Endothelial cell of umbilical vein (primary cell): ENCODE results near the gene RNF187.
A peak's percentile ranks its signal among the peaks of the same experiment; 100 is the strongest.

Experiments
- CTCF ChIP-seq, 2 donors: IDR thresholded peaks; 1 replicate in 1 of 2; 2 replicates in 1 of 2; pipeline ENCODE4 v1.5.1; 2011; ENCODE audit warnings: low read length in 2 of 2, mild to moderate bottlenecking in 2 of 2, moderate library complexity in 2 of 2, control low read depth in 1 of 2, inconsistent platforms in 1 of 2, low read depth in 1 of 2; ENCODE audit not compliant: insufficient read depth in 1 of 2; ENCODE audit errors: extremely low read depth in 1 of 2
- EZH2 ChIP-seq: IDR thresholded peaks from 2 replicates; pipeline ENCODE4 v1.6.1; 2012; ENCODE audit warnings: borderline replicate concordance, low read depth, mild to moderate bottlenecking, moderate library complexity, low read length, inconsistent platforms; ENCODE audit not compliant: severe bottlenecking
- FOS ChIP-seq: IDR thresholded peaks from 2 replicates; pipeline ENCODE4 v1.6.1; 2011; ENCODE audit warnings: mild to moderate bottlenecking, low read length, moderate library complexity, borderline replicate concordance; ENCODE audit not compliant: insufficient read depth
- GATA2 ChIP-seq: IDR thresholded peaks from 2 replicates; pipeline ENCODE4 v1.7.0; 2011; ENCODE audit warnings: low read depth, mild to moderate bottlenecking, moderate library complexity, mixed read lengths, low read length; ENCODE audit not compliant: insufficient read length, insufficient read depth
- JUN ChIP-seq: IDR thresholded peaks from 2 replicates; pipeline ENCODE4 v1.6.1; 2011; ENCODE audit warnings: borderline replicate concordance, low read depth; ENCODE audit not compliant: insufficient read length, insufficient read depth
- MAX ChIP-seq: IDR thresholded peaks from 2 replicates; pipeline ENCODE4 v1.6.1; 2011; ENCODE audit not compliant: insufficient read depth, insufficient read length
- MYC ChIP-seq: IDR thresholded peaks from one replicate; pipeline ENCODE4 v1.6.1; 2011; ENCODE audit warnings: mild to moderate bottlenecking, low read depth, low read length
- POLR2A ChIP-seq: IDR thresholded peaks from 2 replicates; pipeline ENCODE4 v1.6.1; 2012; ENCODE audit warnings: low read depth, mild to moderate bottlenecking, control low read depth, low read length
- POLR2AphosphoS5 ChIP-seq: IDR thresholded peaks from 2 replicates; pipeline ENCODE4 v1.6.1; 2012; ENCODE audit warnings: low read depth, mild to moderate bottlenecking, control low read depth, low read length, moderate library complexity; ENCODE audit not compliant: insufficient read depth

- TF ChIP-seq CTCF (IDR thresholded peaks at IDR 0.05; ENCODE audit: extremely low read depth in 1 of 2, insufficient read depth in 1 of 2, low read depth in 1 of 2, low read length in 2 of 2) (no peak), JUN (no peak), POLR2A (peak; percentile 71), EZH2 (no peak), POLR2AphosphoS5 (peak; percentile 60), MAX (no peak), MYC (no peak), FOS (no peak), GATA2 (no peak)
These were observed at the start of gene RNF187 for GRCh38 chr1:228487336-228488124.
